HL-60 (cell line): ENCODE data around the gene GLCE.

Experiments used
- GABPA ChIP-seq: IDR thresholded peaks from 2 replicates; pipeline ENCODE4 v1.6.1; 2012; ENCODE audit warnings: low read depth
- POLR2AphosphoS5 ChIP-seq: IDR thresholded peaks from 2 replicates; pipeline ENCODE4 v1.6.1; 2012; ENCODE audit warnings: low read depth
- SPI1 ChIP-seq: IDR thresholded peaks from 2 replicates; pipeline ENCODE4 v1.6.1; 2012; ENCODE audit warnings: low read depth, mild to moderate bottlenecking, borderline replicate concordance
- TF ChIP-seq, protein P1 (sequence below): IDR thresholded peaks from one replicate; pipeline ENCODE4 v1.5.1; 2011; ENCODE audit warnings: low read length, control low read depth, inconsistent platforms; ENCODE audit not compliant: insufficient read depth
- TF ChIP-seq, protein P2 (sequence below): IDR thresholded peaks from 2 replicates; pipeline ENCODE4 v1.6.1; 2012; ENCODE audit warnings: low read depth; ENCODE audit not compliant: insufficient replicate concordance

DNA sequence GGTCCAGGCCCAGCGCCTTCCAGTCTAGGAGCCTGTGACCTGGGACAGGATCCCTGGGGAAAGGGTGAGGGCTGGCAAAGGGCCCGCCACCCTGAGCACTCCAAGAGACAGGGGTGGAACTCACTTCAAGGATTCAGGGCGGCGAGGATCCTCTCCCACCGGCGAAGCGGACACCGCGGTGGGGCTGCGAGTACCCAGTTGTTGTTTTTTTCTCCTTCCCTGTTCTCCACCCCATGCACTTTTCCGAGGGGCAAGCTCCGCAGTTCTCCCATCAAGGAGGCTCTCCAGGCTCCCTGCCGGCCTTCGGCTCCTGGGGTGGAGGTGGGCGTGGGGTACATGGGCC lies 137.9 kb downstream of the GLCE start:
- TF ChIP-seq, protein P1, sequence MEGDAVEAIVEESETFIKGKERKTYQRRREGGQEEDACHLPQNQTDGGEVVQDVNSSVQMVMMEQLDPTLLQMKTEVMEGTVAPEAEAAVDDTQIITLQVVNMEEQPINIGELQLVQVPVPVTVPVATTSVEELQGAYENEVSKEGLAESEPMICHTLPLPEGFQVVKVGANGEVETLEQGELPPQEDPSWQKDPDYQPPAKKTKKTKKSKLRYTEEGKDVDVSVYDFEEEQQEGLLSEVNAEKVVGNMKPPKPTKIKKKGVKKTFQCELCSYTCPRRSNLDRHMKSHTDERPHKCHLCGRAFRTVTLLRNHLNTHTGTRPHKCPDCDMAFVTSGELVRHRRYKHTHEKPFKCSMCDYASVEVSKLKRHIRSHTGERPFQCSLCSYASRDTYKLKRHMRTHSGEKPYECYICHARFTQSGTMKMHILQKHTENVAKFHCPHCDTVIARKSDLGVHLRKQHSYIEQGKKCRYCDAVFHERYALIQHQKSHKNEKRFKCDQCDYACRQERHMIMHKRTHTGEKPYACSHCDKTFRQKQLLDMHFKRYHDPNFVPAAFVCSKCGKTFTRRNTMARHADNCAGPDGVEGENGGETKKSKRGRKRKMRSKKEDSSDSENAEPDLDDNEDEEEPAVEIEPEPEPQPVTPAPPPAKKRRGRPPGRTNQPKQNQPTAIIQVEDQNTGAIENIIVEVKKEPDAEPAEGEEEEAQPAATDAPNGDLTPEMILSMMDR = no peak
- TF ChIP-seq POLR2AphosphoS5 (no peak), GABPA (no peak), SPI1 (no peak)
- TF ChIP-seq, protein P2, sequence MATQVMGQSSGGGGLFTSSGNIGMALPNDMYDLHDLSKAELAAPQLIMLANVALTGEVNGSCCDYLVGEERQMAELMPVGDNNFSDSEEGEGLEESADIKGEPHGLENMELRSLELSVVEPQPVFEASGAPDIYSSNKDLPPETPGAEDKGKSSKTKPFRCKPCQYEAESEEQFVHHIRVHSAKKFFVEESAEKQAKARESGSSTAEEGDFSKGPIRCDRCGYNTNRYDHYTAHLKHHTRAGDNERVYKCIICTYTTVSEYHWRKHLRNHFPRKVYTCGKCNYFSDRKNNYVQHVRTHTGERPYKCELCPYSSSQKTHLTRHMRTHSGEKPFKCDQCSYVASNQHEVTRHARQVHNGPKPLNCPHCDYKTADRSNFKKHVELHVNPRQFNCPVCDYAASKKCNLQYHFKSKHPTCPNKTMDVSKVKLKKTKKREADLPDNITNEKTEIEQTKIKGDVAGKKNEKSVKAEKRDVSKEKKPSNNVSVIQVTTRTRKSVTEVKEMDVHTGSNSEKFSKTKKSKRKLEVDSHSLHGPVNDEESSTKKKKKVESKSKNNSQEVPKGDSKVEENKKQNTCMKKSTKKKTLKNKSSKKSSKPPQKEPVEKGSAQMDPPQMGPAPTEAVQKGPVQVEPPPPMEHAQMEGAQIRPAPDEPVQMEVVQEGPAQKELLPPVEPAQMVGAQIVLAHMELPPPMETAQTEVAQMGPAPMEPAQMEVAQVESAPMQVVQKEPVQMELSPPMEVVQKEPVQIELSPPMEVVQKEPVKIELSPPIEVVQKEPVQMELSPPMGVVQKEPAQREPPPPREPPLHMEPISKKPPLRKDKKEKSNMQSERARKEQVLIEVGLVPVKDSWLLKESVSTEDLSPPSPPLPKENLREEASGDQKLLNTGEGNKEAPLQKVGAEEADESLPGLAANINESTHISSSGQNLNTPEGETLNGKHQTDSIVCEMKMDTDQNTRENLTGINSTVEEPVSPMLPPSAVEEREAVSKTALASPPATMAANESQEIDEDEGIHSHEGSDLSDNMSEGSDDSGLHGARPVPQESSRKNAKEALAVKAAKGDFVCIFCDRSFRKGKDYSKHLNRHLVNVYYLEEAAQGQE = no peak
